H9 (cell line): ENCODE data around the gene ZNF253. TPM values are rescaled to one million over a fixed set of nuclear protein-coding genes. Genes with fewer than 3 reads are reported as not detected.

Experiments used
- DNase-seq: peaks from one replicate; pipeline ENCODE4 v3.0.0-alpha.2; 2017
- H2AFZ ChIP-seq: one replicate; pipeline ENCODE4 v1.6.1; 2013; ENCODE audit warnings: mild to moderate bottlenecking, low read length, control low read depth, moderate library complexity
- H2AK5ac ChIP-seq: 2 replicates; pipeline ENCODE4 v1.6.1; 2013; ENCODE audit warnings: low read length, control low read depth, mixed read lengths; ENCODE audit not compliant: insufficient read length
- H2BK120ac ChIP-seq: one replicate; pipeline ENCODE4 v1.6.1; 2013; ENCODE audit warnings: low read depth, mild to moderate bottlenecking, low read length, control low read depth, inconsistent platforms; ENCODE audit not compliant: poor library complexity, severe bottlenecking
- H2BK12ac ChIP-seq: 2 replicates; pipeline ENCODE4 v1.6.1; 2013; ENCODE audit warnings: low read length, control low read depth, mixed read lengths, low read depth; ENCODE audit not compliant: insufficient read length
- H2BK15ac ChIP-seq: 2 replicates; pipeline ENCODE4 v1.6.1; 2013; ENCODE audit warnings: low read depth, low read length, control low read depth
- H2BK20ac ChIP-seq: one replicate; pipeline ENCODE4 v1.6.1; 2013; ENCODE audit warnings: low read depth, mild to moderate bottlenecking, low read length, control low read depth, inconsistent platforms; ENCODE audit not compliant: poor library complexity, severe bottlenecking
- H2BK5ac ChIP-seq: 2 replicates; pipeline ENCODE4 v1.6.1; 2013; ENCODE audit warnings: low read length, control low read depth, mixed read lengths; ENCODE audit not compliant: insufficient read length
- H3K14ac ChIP-seq: 2 replicates; pipeline ENCODE4 v1.6.1; 2013; ENCODE audit warnings: low read length, control low read depth; ENCODE audit not compliant: insufficient read depth
- H3K18ac ChIP-seq: 2 replicates; pipeline ENCODE4 v1.6.1; 2013; ENCODE audit warnings: low read depth, mild to moderate bottlenecking, mixed read lengths, low read length, control low read depth; ENCODE audit not compliant: insufficient read length
- H3K23ac ChIP-seq: 2 replicates; pipeline ENCODE4 v1.6.1; 2013; ENCODE audit warnings: low read length, control low read depth, mixed read lengths, low read depth; ENCODE audit not compliant: insufficient read length
- H3K23me2 ChIP-seq: 2 replicates; pipeline ENCODE4 v1.6.1; 2013; ENCODE audit warnings: low read depth, mild to moderate bottlenecking, mixed read lengths, low read length, control low read depth; ENCODE audit not compliant: insufficient read length, poor library complexity, severe bottlenecking
- H3K27ac ChIP-seq: 2 replicates; pipeline ENCODE4 v1.5.1; 2013; ENCODE audit warnings: low read length, control low read depth, mixed read lengths, low read depth; ENCODE audit not compliant: insufficient read length
- H3K27me3 ChIP-seq: 2 replicates; pipeline ENCODE4 v1.6.1; 2013; ENCODE audit warnings: low read length, control low read depth, inconsistent platforms; ENCODE audit not compliant: insufficient read depth
- H3K4ac ChIP-seq: 2 replicates; pipeline ENCODE4 v1.6.1; 2013; ENCODE audit warnings: low read depth, mild to moderate bottlenecking, control low read depth, inconsistent platforms, low read length, moderate library complexity
- H3K4me1 ChIP-seq: 2 replicates; pipeline ENCODE4 v1.6.1; 2013; ENCODE audit warnings: low read length, control low read depth, inconsistent platforms; ENCODE audit not compliant: insufficient read depth
- H3K4me2 ChIP-seq: 2 replicates; pipeline ENCODE4 v1.6.1; 2013; ENCODE audit warnings: low read length, control low read depth, mixed read lengths; ENCODE audit not compliant: insufficient read length, insufficient read depth
- H3K56ac ChIP-seq: 2 replicates; pipeline ENCODE4 v1.6.1; 2013; ENCODE audit warnings: low read depth, mild to moderate bottlenecking, mixed read lengths, low read length, control low read depth; ENCODE audit not compliant: insufficient read length
- H3K79me1 ChIP-seq: 2 replicates; pipeline ENCODE4 v1.6.1; 2013; ENCODE audit warnings: low read depth, mild to moderate bottlenecking, moderate library complexity, low read length, control low read depth, inconsistent platforms; ENCODE audit not compliant: insufficient read depth, poor library complexity, severe bottlenecking
- H3K79me2 ChIP-seq: 2 replicates; pipeline ENCODE4 v1.6.1; 2013; ENCODE audit warnings: low read length, control low read depth, inconsistent platforms; ENCODE audit not compliant: insufficient read depth
- H3K9ac ChIP-seq: 2 replicates; pipeline ENCODE4 v1.6.1; 2013; ENCODE audit warnings: low read length, control low read depth, mixed read lengths; ENCODE audit not compliant: insufficient read length; ENCODE audit errors: extremely low read depth
- H3K9me3 ChIP-seq: one replicate; pipeline ENCODE4 v1.6.1; 2013; ENCODE audit warnings: low read depth, low read length, inconsistent platforms; ENCODE audit not compliant: control insufficient read depth
- H3T11ph ChIP-seq: one replicate; pipeline ENCODE4 v1.6.1; 2013; ENCODE audit warnings: mild to moderate bottlenecking, low read length, control low read depth, inconsistent platforms
- H4K20me1 ChIP-seq: one replicate; pipeline ENCODE4 v1.6.1; 2013; ENCODE audit not compliant: control insufficient read depth, insufficient read length, insufficient read depth
- H4K5ac ChIP-seq: 2 replicates; pipeline ENCODE4 v1.6.1; 2013; ENCODE audit warnings: low read depth, mild to moderate bottlenecking, mixed read lengths, low read length, control low read depth; ENCODE audit not compliant: insufficient read length
- H4K8ac ChIP-seq: replicated peaks from 2 replicates; pipeline ENCODE4 v1.6.1; 2013; ENCODE audit warnings: low read length, control low read depth, mixed read lengths, low read depth; ENCODE audit not compliant: insufficient read length
- H4K91ac ChIP-seq: 2 replicates; pipeline ENCODE4 v1.6.1; 2013; ENCODE audit warnings: low read depth, mild to moderate bottlenecking, moderate library complexity, mixed read lengths, low read length, control low read depth; ENCODE audit not compliant: insufficient read length
- H3K27ac Mint-ChIP-seq, 3 experiments: 2 replicates in 2 of 3; 3 replicates in 1 of 3; pipeline ENCODE4 v1.8.0; 2020 to 2021; ENCODE audit warnings: mixed read lengths in 3 of 3, mild to moderate bottlenecking in 1 of 3, moderate library complexity in 1 of 3
- H3K27me3 Mint-ChIP-seq: 2 replicates; pipeline ENCODE4 v1.8.0; 2021; ENCODE audit warnings: low read depth, mild to moderate bottlenecking, moderate library complexity, mixed read lengths
- H3K36me3 Mint-ChIP-seq, 3 experiments: 2 replicates in 2 of 3; 3 replicates in 1 of 3; pipeline ENCODE4 v1.8.0; 2020 to 2021; ENCODE audit warnings: low read depth in 3 of 3, mixed read lengths in 3 of 3; ENCODE audit not compliant: insufficient read depth in 1 of 3
- H3K4me1 Mint-ChIP-seq, 2 experiments: 2 replicates each; pipeline ENCODE4 v1.8.0; 2020; ENCODE audit warnings: mixed read lengths in 2 of 2
- H3K4me3 Mint-ChIP-seq, 2 experiments: 2 replicates in 1 of 2; 3 replicates in 1 of 2; pipeline ENCODE4 v1.8.0; 2020 to 2021; ENCODE audit warnings: mild to moderate bottlenecking in 2 of 2, mixed read lengths in 2 of 2, moderate library complexity in 1 of 2
- H3K9me3 Mint-ChIP-seq, 2 experiments: 2 replicates in 1 of 2; 3 replicates in 1 of 2; pipeline ENCODE4 v1.8.0; 2020; ENCODE audit warnings: mild to moderate bottlenecking in 2 of 2, mixed read lengths in 2 of 2, moderate library complexity in 1 of 2
- WGBS: extraction: QIAGEN DNeasy Blood & Tissue Kit; methylation state at CpG from one replicate; pipeline ENCODE4 v1.1.7; 2013; ENCODE audit warnings: missing lambda C conversion rate, low lambda C conversion rate, mixed read lengths; ENCODE audit not compliant: insufficient read length; ENCODE audit errors: extremely low coverage; 5-methylcytosine and 5-hydroxymethylcytosine counted together
- total RNA-seq: library from RNA; stranded (reverse); gene quantifications from 2 replicates; pipeline ENCODE4 v1.2.1, GENCODE V29; 2021
- TF ChIP-seq, protein P1 (sequence below): fragments of 200-600 bp; sonication (generic); conservative IDR thresholded peaks from 3 replicates; pipeline ENCODE4 v1.8.0; 2021; ENCODE audit warnings: antibody characterized with exemption, mild to moderate bottlenecking

Gene ZNF253
- total RNA-seq, 1 experiment from 2014 or later = 51.0 TPM

DNA sequence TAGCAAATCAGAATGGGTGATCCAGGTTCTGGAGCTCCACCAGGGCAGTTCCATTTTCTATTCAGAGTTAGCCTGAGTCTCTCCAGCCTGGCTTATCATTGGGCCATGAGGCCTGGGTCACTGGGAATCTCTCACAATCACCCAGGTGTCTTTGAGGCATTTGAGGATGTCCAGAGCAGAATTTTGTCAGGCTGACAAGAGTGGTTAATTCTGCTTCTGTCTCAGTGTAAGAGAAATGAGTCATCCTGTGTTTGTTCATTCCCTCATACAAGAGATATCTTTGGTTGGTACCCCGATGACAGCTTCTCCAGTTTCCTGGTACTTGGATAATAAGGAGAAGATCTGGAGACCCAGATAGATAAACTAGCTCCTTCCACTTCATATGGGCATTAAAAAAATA, 45.5 kb downstream of the ZNF253 start:
- no CpG with 5 or more reads among the region's 1 CpG for WGBS
- Mint-ChIP-seq H3K9me3 (peaks cover 2 to 71% of the 10 kb centered on the region in 2 experiments; a peak in 4 of 5 replicates), H3K27ac (peak overlapping the region in 1 of 3 experiments; percentile 67; a peak in 1 of 7 replicates)

More for the DNA sequence above, 45.5 kb downstream of the ZNF253 start:
- H2BK5ac ChIP-seq = no peak overlapping the region
- no peak for DNase-seq
- H2BK15ac ChIP-seq = no peak overlapping the region
- Mint-ChIP-seq H3K36me3 (peaks cover 44 to 87% (median 51%) of the 10 kb centered on the region in 3 experiments), H3K4me3 (no peak overlapping the region), H3K4me1 (peaks cover 11 to 13% of the 10 kb centered on the region in 2 experiments), H3K27me3 (no peaks in the 10 kb centered on the region)
- H2BK20ac ChIP-seq = no peak overlapping the region
- no peak overlapping the region for H4K8ac ChIP-seq
- no peak overlapping the region for H2AFZ ChIP-seq
- no peak overlapping the region for H3K4me2 ChIP-seq
- H3K4ac ChIP-seq = no peak overlapping the region
- no peak overlapping the region for H3K14ac ChIP-seq
- H3K79me1 ChIP-seq = peaks cover 11% of the 10 kb centered on the region
- no peak overlapping the region for H3K56ac ChIP-seq
- no peak overlapping the region for H2BK12ac ChIP-seq
- H3T11ph ChIP-seq = no peak overlapping the region
- H2AK5ac ChIP-seq = no peak overlapping the region
- H3K9ac ChIP-seq = no peak overlapping the region
- H3K79me2 ChIP-seq = peaks cover 38% of the 10 kb centered on the region
- no peak overlapping the region for H3K23ac ChIP-seq
- no peaks in the 10 kb centered on the region for H4K20me1 ChIP-seq
- no peak overlapping the region for H4K91ac ChIP-seq
- TF ChIP-seq, protein P1, sequence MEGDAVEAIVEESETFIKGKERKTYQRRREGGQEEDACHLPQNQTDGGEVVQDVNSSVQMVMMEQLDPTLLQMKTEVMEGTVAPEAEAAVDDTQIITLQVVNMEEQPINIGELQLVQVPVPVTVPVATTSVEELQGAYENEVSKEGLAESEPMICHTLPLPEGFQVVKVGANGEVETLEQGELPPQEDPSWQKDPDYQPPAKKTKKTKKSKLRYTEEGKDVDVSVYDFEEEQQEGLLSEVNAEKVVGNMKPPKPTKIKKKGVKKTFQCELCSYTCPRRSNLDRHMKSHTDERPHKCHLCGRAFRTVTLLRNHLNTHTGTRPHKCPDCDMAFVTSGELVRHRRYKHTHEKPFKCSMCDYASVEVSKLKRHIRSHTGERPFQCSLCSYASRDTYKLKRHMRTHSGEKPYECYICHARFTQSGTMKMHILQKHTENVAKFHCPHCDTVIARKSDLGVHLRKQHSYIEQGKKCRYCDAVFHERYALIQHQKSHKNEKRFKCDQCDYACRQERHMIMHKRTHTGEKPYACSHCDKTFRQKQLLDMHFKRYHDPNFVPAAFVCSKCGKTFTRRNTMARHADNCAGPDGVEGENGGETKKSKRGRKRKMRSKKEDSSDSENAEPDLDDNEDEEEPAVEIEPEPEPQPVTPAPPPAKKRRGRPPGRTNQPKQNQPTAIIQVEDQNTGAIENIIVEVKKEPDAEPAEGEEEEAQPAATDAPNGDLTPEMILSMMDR = no peak
- no peak overlapping the region for H2BK120ac ChIP-seq
- no peaks in the 10 kb centered on the region for H3K27me3 ChIP-seq
- H3K23me2 ChIP-seq = no peaks in the 10 kb centered on the region
- no peak overlapping the region for H3K27ac ChIP-seq
- no peak overlapping the region for H3K18ac ChIP-seq
- no peaks in the 10 kb centered on the region for H3K9me3 ChIP-seq
- no peaks in the 10 kb centered on the region for H3K4me1 ChIP-seq
- H4K5ac ChIP-seq = no peak overlapping the region
